Measurements from ENCODE around the gene COL3A1. TPM values are rescaled to one million over a fixed set of nuclear protein-coding genes. Genes with fewer than 3 reads are reported as not detected.

The COL3A1 gene
- total and polyA plus RNA-seq, 9 of the 15 experiments (the other 6 are each of a cell fraction or from before 2014, with no cell fraction given): 0.01 to 0.71 (median 0.07) TPM; not detected in 2

DNA sequence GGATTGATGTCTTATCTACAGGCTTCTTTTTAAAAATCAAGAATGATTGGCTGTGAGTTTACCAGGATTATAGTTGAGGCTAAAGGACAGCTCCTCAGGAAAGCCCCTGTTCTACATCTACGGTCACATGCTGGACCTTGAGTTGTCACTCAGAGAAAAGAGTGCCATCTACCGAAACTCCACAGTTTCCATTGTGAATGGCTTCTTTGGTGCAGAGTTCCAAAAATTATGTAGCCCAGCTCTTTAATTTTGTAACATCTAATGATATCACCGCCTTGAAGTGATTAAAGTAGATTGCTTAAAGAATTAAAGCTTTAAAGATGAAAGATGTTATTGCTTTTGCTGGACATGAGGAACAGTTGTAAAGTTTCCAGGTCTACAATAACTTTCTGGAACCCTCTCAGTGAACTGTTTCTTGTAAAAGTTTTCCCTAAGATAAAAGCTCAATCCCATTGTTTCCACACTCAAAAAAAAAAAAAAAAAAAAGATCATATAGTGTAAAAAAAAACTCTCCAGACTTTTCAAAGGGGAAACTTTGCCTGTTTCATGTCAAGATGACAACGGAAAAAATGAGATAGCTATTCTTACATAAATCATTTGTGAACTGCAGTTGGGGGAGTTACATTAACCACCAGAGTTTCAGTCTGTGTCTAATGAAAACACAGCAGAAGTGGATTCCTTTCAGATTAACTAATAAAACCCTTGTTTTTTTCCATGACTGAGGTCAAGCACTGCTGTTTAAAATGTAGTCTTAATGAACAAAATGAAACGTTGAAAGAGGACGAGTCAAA is 4.3 kb downstream of the COL3A1 start:
- CTCF ChIA-PET (ENCODE audit: low intra/inter-chr PET ratio): interaction anchor here (0.6 kb wide), 1 partner anchor 20 kb away, joined by 6 read pairs; no protein-coding TSS in a partner anchor
- no peak for DNase-seq (ENCODE audit: extremely low read depth in 1 of 4, low spot score in 3 of 4)
- in situ Hi-C loops (cut with MboI) (no loop called here), intact Hi-C loops (cut with micrococcal nuclease) (loop anchor here (10.0 kb wide), 1 partner anchor 454 kb away; no protein-coding TSS in a partner anchor)
- Histone ChIP-seq H3K9ac (ENCODE audit: insufficient read depth in 1 of 2, low read depth in 2 of 2, low read length in 2 of 2) (no peak overlapping the region), H3K9me3 (replicated peaks; ENCODE audit: control insufficient read depth, insufficient read depth, low read depth, low read length) (no peaks in the 10 kb centered on the region), H3K27me3 (ENCODE audit: control insufficient read depth in 2 of 2, insufficient read depth in 2 of 2, low read length in 2 of 2) (no peaks in the 10 kb centered on the region), H4K20me1 (replicated peaks; ENCODE audit: control insufficient read depth, insufficient read depth, low read length) (no peaks in the 10 kb centered on the region), H3K4me1 (replicated peaks in 1 of 2; ENCODE audit: control insufficient read depth in 2 of 2, insufficient read depth in 2 of 2, low read length in 2 of 2) (no peaks in the 10 kb centered on the region), H2AFZ (ENCODE audit: low read depth, low read length) (no peak overlapping the region), H3K4me2 (ENCODE audit: insufficient read depth, low read length) (no peak overlapping the region), H3K36me3 (ENCODE audit: control insufficient read depth, insufficient read depth, low read length) (no peaks in the 10 kb centered on the region), H3K79me2 (ENCODE audit: control insufficient read depth, insufficient read depth, low read length) (no peaks in the 10 kb centered on the region), H3K4me3 (no peak overlapping the region), H3K27ac (ENCODE audit: extremely low read depth, low read depth, low read length) (no peak overlapping the region), H3K9me1 (ENCODE audit: control insufficient read depth, insufficient read depth, low read length) (no peaks in the 10 kb centered on the region)
- ATAC-seq: no peak
- FAIRE-seq: no peak
- POLR2A ChIA-PET: no interaction called here
- TF ChIP-seq KLF16 (IDR thresholded peaks at IDR 0.05) (no peak), PBX2 (CRISPR knock-in tag; IDR thresholded peaks at IDR 0.05; ENCODE audit: low read depth) (no peak), PBX2 (tag; conservative IDR thresholded peaks at IDR 0.05; ENCODE audit: low read depth) (0 out of 2 replicates have a peak, but pooled peaks have one; percentile 28), FIP1L1 (IDR thresholded peaks at IDR 0.05; ENCODE audit: low read depth, low read length, poor library complexity, severe bottlenecking) (no peak), ZNF57 (CRISPR knock-in tag; IDR thresholded peaks at IDR 0.05) (no peak), SIX5 (IDR thresholded peaks at IDR 0.05; ENCODE audit: borderline replicate concordance in 1 of 2, insufficient read depth in 1 of 2, low read depth in 1 of 2, low read length in 2 of 2) (no peak), ZNF140 (CRISPR knock-in tag; IDR thresholded peaks at IDR 0.05) (no peak), RAD21 (CRISPR knock-in tag; conservative IDR thresholded peaks at IDR 0.05 in 1 of 2, IDR thresholded peaks at IDR 0.05 in 1 of 2) (peak in 1 of 2 experiments; percentile 8; a peak in 1 of 4 replicates), ZNF277 (CRISPR knock-in tag; IDR thresholded peaks at IDR 0.05; ENCODE audit: borderline replicate concordance) (no peak), ZNF282 (CRISPR knock-in tag; IDR thresholded peaks at IDR 0.05) (no peak), ZNF583 (CRISPR knock-in tag; IDR thresholded peaks at IDR 0.05) (no peak)
- BruUV-seq (replicated peaks): no TSS peak
- WGBS (ENCODE audit: insufficient coverage, low coverage, missing lambda C conversion rate): 1% methylated on average over 6 of the region's 6 CpGs
